ENCODE data around the gene PLAGL2.
"Not testable (repeated sequence)": the region's sequence is repeated elsewhere in the genome, so short reads cannot be mapped to it uniquely, and the experiment has no call there.

The PLAGL2 gene

GRCh38 chr20:32179515-32179914 lies 28.0 kb downstream of the PLAGL2 start:
- no peak for DNase-seq

- not testable (repeated sequence) for DNase-seq
Measured at GRCh38 chr20:32177696-32178095, 29.8 kb downstream of the PLAGL2 start.

- DNase-seq = no peak
Measured at GRCh38 chr20:32168184-32168910, 39.2 kb downstream of the PLAGL2 start.

- DNase-seq = no peak
Measured at GRCh38 chr20:32167552-32167951, 40.0 kb downstream of the PLAGL2 start.

GRCh38 chr20:32165836-32166545 lies 41.6 kb downstream of the PLAGL2 start:
- no peak for DNase-seq

GRCh38 chr20:32164984-32165735 lies 42.4 kb downstream of the PLAGL2 start:
- no peak for DNase-seq

GRCh38 chr20:32163951-32164350 lies 43.6 kb downstream of the PLAGL2 start:
- no peak for DNase-seq

- DNase-seq = no peak
Measured at GRCh38 chr20:32162351-32162750, 45.2 kb downstream of the PLAGL2 start.

- DNase-seq = no peak
Measured at GRCh38 chr20:32160341-32160740, 47.2 kb downstream of the PLAGL2 start.

GRCh38 chr20:32159766-32160221 lies 47.7 kb downstream of the PLAGL2 start:
- DNase-seq = no peak

GRCh38 chr20:32158943-32159660 lies 48.4 kb downstream of the PLAGL2 start:
- no peak for DNase-seq

GRCh38 chr20:32158351-32158750 lies 49.2 kb downstream of the PLAGL2 start:
- no peak for DNase-seq

GRCh38 chr20:32157611-32158010 lies 49.9 kb downstream of the PLAGL2 start:
- no peak for DNase-seq

- DNase-seq = peak; percentile 85
Measured at GRCh38 chr20:32155017-32155981, 52.2 kb downstream of the PLAGL2 start.

GRCh38 chr20:32153771-32154170 lies 53.8 kb downstream of the PLAGL2 start:
- no peak for DNase-seq

- no peak for DNase-seq
Measured at GRCh38 chr20:32153156-32153665, 54.3 kb downstream of the PLAGL2 start.

- no peak for DNase-seq
Measured at GRCh38 chr20:32152421-32153155, 55.0 kb downstream of the PLAGL2 start.

- DNase-seq = no peak
Measured at GRCh38 chr20:32150291-32150848, 57.2 kb downstream of the PLAGL2 start.

- no peak for DNase-seq
Measured at GRCh38 chr20:32149566-32150170, 57.9 kb downstream of the PLAGL2 start.
